Measurements from ENCODE around the gene MNDA. TPM values are rescaled to one million over a fixed set of nuclear protein-coding genes. Genes with fewer than 3 reads are reported as not detected.

The MNDA gene
- total and polyA plus RNA-seq, 10 of the 15 experiments (the other 5 are each of a cell fraction or from before 2014, with no cell fraction given) = 20.1 to 91.8 (median 38.0) TPM

- TF ChIP-seq CTCF (IDR thresholded peaks at IDR 0.05 in 2 of 3, conservative IDR thresholded peaks at IDR 0.05 in 1 of 3; ENCODE audit: control insufficient read depth in 2 of 3, extremely low read depth in 1 of 3, insufficient read depth in 1 of 3, low read depth in 3 of 3, low read length in 3 of 3) (no peak), PAX5 (IDR thresholded peaks at IDR 0.05; ENCODE audit: borderline replicate concordance, low read depth, low read length) (no peak), SIN3A (IDR thresholded peaks at IDR 0.05; ENCODE audit: low read depth, low read length) (no peak), IRF4 (IDR thresholded peaks at IDR 0.05; ENCODE audit: low read depth, low read length) (no peak)
These were observed 36.9 kb upstream of the MNDA start (continued) for GRCh38 chr1:158794247-158794646.

- RAD21 ChIA-PET (ENCODE audit: unreplicated experiment) = no interaction called here
These were observed 32.6 kb upstream of the MNDA start for GRCh38 chr1:158798531-158798930.

More at GRCh38 chr1:158798531-158798930, 32.6 kb upstream of the MNDA start:
- Histone ChIP-seq H3K27me3 (replicated peaks in 1 of 2; ENCODE audit: control insufficient read depth in 2 of 2, insufficient read depth in 2 of 2, low read length in 1 of 2) (no peaks in the 10 kb centered on the region; a peak in 1 of 4 replicates), H3K79me2 (ENCODE audit: control insufficient read depth, insufficient read depth, low read length) (no peaks in the 10 kb centered on the region), H4K20me1 (ENCODE audit: control insufficient read depth, insufficient read depth) (no peaks in the 10 kb centered on the region), H3K9ac (ENCODE audit: control insufficient read depth, insufficient read depth, low read length) (no peak overlapping the region), H3K4me1 (ENCODE audit: control insufficient read depth, insufficient read depth, low read length) (no peaks in the 10 kb centered on the region), H3K27ac (ENCODE audit: control insufficient read depth, insufficient read depth) (no peak overlapping the region), H3K9me3 (replicated peaks; ENCODE audit: control insufficient read depth, insufficient read depth, low read length) (no peaks in the 10 kb centered on the region), H3K36me3 (ENCODE audit: control insufficient read depth in 2 of 2, insufficient read depth in 2 of 2, low read length in 1 of 2) (no peaks in the 10 kb centered on the region), H2AFZ (ENCODE audit: control insufficient read depth, low read depth, low read length) (no peak overlapping the region), H3K4me3 (no peak overlapping the region), H3K4me2 (ENCODE audit: control insufficient read depth, insufficient read depth) (no peak overlapping the region)
- BruUV-seq (replicated peaks) = no TSS peak
- peak in 1 of 3 experiments; percentile 1; a peak in 1 of 6 replicates for TF ChIP-seq CTCF (IDR thresholded peaks at IDR 0.05 in 2 of 3, conservative IDR thresholded peaks at IDR 0.05 in 1 of 3; ENCODE audit: control insufficient read depth in 2 of 3, extremely low read depth in 1 of 3, insufficient read depth in 1 of 3, low read depth in 3 of 3, low read length in 3 of 3)
- no peak for TF ChIP-seq KLF5 (IDR thresholded peaks at IDR 0.05; ENCODE audit: partially characterized antibody)
- ChIA-PET POLR2A (no interaction called here), SMC1A (ENCODE audit: uncharacterized antibody, unreplicated experiment) (no interaction called here), CTCF (no interaction called here)
- intact Hi-C loops (cut with micrococcal nuclease; ENCODE audit: unreplicated experiment) (no loop called here), in situ Hi-C loops (cut with MboI) (no loop called here)
- FAIRE-seq (no peak), ATAC-seq (no peak), DNase-seq (ENCODE audit: low read depth, low spot score) (no peak)
- 30% methylated on average over 3 of the region's 3 CpGs for WGBS (ENCODE audit: insufficient coverage, insufficient replicate concordance, low lambda C conversion rate, missing lambda C conversion rate)
